GM12878 (cell line): Measurements from ENCODE around the gene HNRNPF. TPM values are rescaled to one million over a fixed set of nuclear protein-coding genes. Genes with fewer than 3 reads are reported as not detected.

Experiments
- ATAC-seq: fragments of 200-7000 bp; cut with Tn5 transposase; 3 replicates; pipeline ENCODE4 v1.9.1; 2020; ENCODE audit warnings: mild to moderate bottlenecking, moderate library complexity
- BruUV-seq: library from RNA; stranded (reverse); fragments of 400-500 nt; replicated peaks from 2 replicates; lab custom pipeline; 2021; lab: Mats Ljungman, UMichigan
- CTCF ChIA-PET: fragments of 300-600 bp; sonication (Branson Sonifier 250); formaldehyde crosslinking; extraction: SDS; loops from one replicate; lab custom pipeline; 2021; ENCODE audit warnings: inconsistent platforms; lab: Yijun Ruan, JAX
- POLR2A ChIA-PET: fragments of 350-600 bp; formaldehyde crosslinking; extraction: SDS; loops from one replicate; lab custom pipeline; 2021; ENCODE audit warnings: inconsistent platforms; lab: Charles Lee
- RAD21 ChIA-PET: fragments of 300-600 bp; sonication (Branson Sonifier 250); formaldehyde crosslinking; loops from one replicate; lab custom pipeline; 2023; ENCODE audit warnings: antibody characterized with exemption; ENCODE audit not compliant: unreplicated experiment; lab: Charles Lee
- SMC1A ChIA-PET: fragments of 300-600 bp; sonication (Branson Sonifier 250); formaldehyde crosslinking; loops from one replicate; lab custom pipeline; 2023; ENCODE audit not compliant: unreplicated experiment, uncharacterized antibody; lab: Charles Lee
- DNase-seq: peaks from one replicate; pipeline ENCODE4 v3.0.0-alpha.2; 2011; ENCODE audit warnings: low read depth, low spot score
- FAIRE-seq: peaks from 3 replicates; lab custom pipeline; 2011; peaks lifted over from hg19 to GRCh38; lab: Jason Lieb, UNC
- H2AFZ ChIP-seq: 2 replicates; pipeline ENCODE4 v1.6.0; 2011; ENCODE audit warnings: low read depth, low read length, control low read depth; ENCODE audit not compliant: control insufficient read depth
- H3K27ac ChIP-seq: 2 replicates; pipeline ENCODE4 v1.5.1; 2011; ENCODE audit warnings: control low read depth; ENCODE audit not compliant: control insufficient read depth, insufficient read depth
- H3K27me3 ChIP-seq, 2 experiments: replicated peaks in 1 of 2; 2 replicates each; pipeline versions ENCODE4 v1.6.0 to v1.6.1; 2011; ENCODE audit warnings: low read length in 1 of 2; ENCODE audit not compliant: control insufficient read depth in 2 of 2, insufficient read depth in 2 of 2
- H3K36me3 ChIP-seq, 2 experiments: 2 replicates each; pipeline ENCODE4 v1.5.1; 2011; ENCODE audit warnings: low read length in 1 of 2; ENCODE audit not compliant: control insufficient read depth in 2 of 2, insufficient read depth in 2 of 2
- H3K4me1 ChIP-seq: 2 replicates; pipeline ENCODE4 v1.6.1; 2011; ENCODE audit warnings: mild to moderate bottlenecking, low read length, moderate library complexity, mixed read lengths; ENCODE audit not compliant: control insufficient read depth, insufficient read depth
- H3K4me2 ChIP-seq: 2 replicates; pipeline ENCODE4 v1.6.0; 2011; ENCODE audit warnings: control low read depth; ENCODE audit not compliant: control insufficient read depth, insufficient read depth
- H3K4me3 ChIP-seq: fragments of 200-600 bp; sonication (generic); 2 replicates; pipeline ENCODE4 v1.5.1; 2016
- H3K79me2 ChIP-seq: 2 replicates; pipeline ENCODE4 v1.6.0; 2011; ENCODE audit warnings: low read length; ENCODE audit not compliant: control insufficient read depth, insufficient read depth
- H3K9ac ChIP-seq: 2 replicates; pipeline ENCODE4 v1.8.0; 2011; ENCODE audit warnings: low read length, control low read depth, mixed read lengths; ENCODE audit not compliant: control insufficient read depth, insufficient read depth
- H3K9me3 ChIP-seq: replicated peaks from 3 replicates; pipeline ENCODE4 v1.5.1; 2011; ENCODE audit warnings: mild to moderate bottlenecking, low read length; ENCODE audit not compliant: control insufficient read depth, insufficient read depth
- H4K20me1 ChIP-seq: 2 replicates; pipeline ENCODE4 v1.6.0; 2011; ENCODE audit not compliant: control insufficient read depth, insufficient read depth
- ELK1 ChIP-seq: IDR thresholded peaks from 2 replicates; pipeline ENCODE4 v1.6.1; 2012; ENCODE audit warnings: low read depth, low read length, improper control_type of control experiment
- EZH2 ChIP-seq: IDR thresholded peaks from 2 replicates; pipeline ENCODE4 v1.6.1; 2012; ENCODE audit warnings: low read depth, mild to moderate bottlenecking, control low read depth, inconsistent platforms, low read length, borderline replicate concordance; ENCODE audit not compliant: control insufficient read depth
- MEF2B ChIP-seq: fragments of 450-650 bp; IDR thresholded peaks from 2 replicates; pipeline ENCODE4 v1.6.1; 2018; ENCODE audit warnings: mild to moderate bottlenecking, moderate library complexity; ENCODE audit not compliant: partially characterized antibody, poor library complexity, severe bottlenecking
- NBN ChIP-seq: fragments of 450-650 bp; IDR thresholded peaks from 2 replicates; pipeline ENCODE4 v1.6.1; 2016
- PML ChIP-seq: IDR thresholded peaks from 2 replicates; pipeline ENCODE4 v1.6.1; 2012; ENCODE audit warnings: low read length, inconsistent platforms
- POLR2A ChIP-seq: IDR thresholded peaks from 2 replicates; pipeline ENCODE4 v1.6.1; 2011; ENCODE audit warnings: low read depth, mild to moderate bottlenecking, low read length
- SKIL ChIP-seq: fragments of 450-650 bp; IDR thresholded peaks from 2 replicates; pipeline ENCODE4 v1.6.1; 2017; ENCODE audit warnings: mild to moderate bottlenecking, low read depth, inconsistent platforms; ENCODE audit not compliant: poor library complexity, severe bottlenecking
- WGBS: methylation state at CpG from one replicate; pipeline ENCODE4 v1.1.6; 2016; ENCODE audit warnings: low lambda C conversion rate; ENCODE audit not compliant: insufficient replicate concordance, insufficient coverage; ENCODE audit errors: missing lambda C conversion rate; 5-methylcytosine and 5-hydroxymethylcytosine counted together
- in situ Hi-C: fragments of 300-500 bp; cut with MboI; formaldehyde crosslinking; loops from 9 replicates; pipeline ENCODE4 v1.14.3; 2018; ENCODE audit warnings: mixed read lengths
- intact Hi-C: fragments of 100-400 bp; cut with micrococcal nuclease; formaldehyde crosslinking; loops from one replicate; pipeline ENCODE4 v1.14.2; 2022; ENCODE audit not compliant: unreplicated experiment
- polyA plus RNA-seq, 11 experiments: library from polyadenylated mRNA; depleted of rRNA in 4 of 11; unstranded in 6 of 11; stranded (reverse) in 5 of 11; fragments of >200 nt; fragmentation: Nextera tagmentation in 4 of 11; fragmentation: Illumina TruSeq in 1 of 11; extraction: Ambion mirVana in 4 of 11; extraction: Trizol in 1 of 11; gene quantifications; 1 replicate in 1 of 11; 2 replicates in 10 of 11; pipeline versions ENCODE4 v1.2.1 to v1.2.3, GENCODE V29; 2011 to 2016; ENCODE audit warnings: inconsistent platforms in 2 of 11, missing spikeins in 2 of 11, low read depth in 1 of 11
- total RNA-seq, 4 experiments: library from RNA; depleted of rRNA in 3 of 4; stranded (reverse); fragments of >200 nt in 3 of 4; fragmentation: Illumina TruSeq in 1 of 4; extraction: Trizol in 1 of 4; gene quantifications; 2 replicates each; pipeline versions ENCODE4 v1.2.1 to v1.2.3, GENCODE V29; 2013 to 2021

HNRNPF gene
- total and polyA plus RNA-seq, 10 of the 15 experiments (the other 5 are each of a cell fraction or from before 2014, with no cell fraction given) = 156 to 373 (median 293) TPM

- H3K9ac ChIP-seq = no peak overlapping the region
- RAD21 ChIA-PET = no interaction called here
- FAIRE-seq = no peak
- CTCF ChIA-PET = no interaction called here
- H3K4me3 ChIP-seq = no peak overlapping the region
- H3K27ac ChIP-seq = no peak overlapping the region
- BruUV-seq = no TSS peak
- intact Hi-C loops (no loop called here), in situ Hi-C loops (loop anchor here (25.0 kb wide), 3 partner anchors 278 to 778 kb away; partner anchors contain the start of genes CSGALNACT2 and ZNF33B)
- no peak for ATAC-seq
- no peaks in the 10 kb centered on the region for H4K20me1 ChIP-seq
- no peaks in the 10 kb centered on the region for H3K36me3 ChIP-seq
- no peaks in the 10 kb centered on the region; the same call in 2 of the 3 replicates for H3K9me3 ChIP-seq
- H3K4me1 ChIP-seq = peaks cover 21% of the 10 kb centered on the region
- no peak overlapping the region for H3K4me2 ChIP-seq
- WGBS = 92% methylated on average over 8 of the region's 10 CpGs
- no peaks in the 10 kb centered on the region for H3K27me3 ChIP-seq
- H2AFZ ChIP-seq = no peak overlapping the region
- no peaks in the 10 kb centered on the region; the same call in 1 of the 2 replicates for H3K79me2 ChIP-seq
- no peak for DNase-seq
- TF ChIP-seq ELK1 = no peak
- no peak for TF ChIP-seq MEF2B
- TF ChIP-seq POLR2A = no peak
- no peak for TF ChIP-seq SKIL
- no peak for TF ChIP-seq NBN
- no peak for TF ChIP-seq PML
- TF ChIP-seq EZH2 = no peak
- POLR2A ChIA-PET = no interaction called here
- SMC1A ChIA-PET = no interaction called here
These were observed 6.6 kb upstream of the HNRNPF start for GRCh38 chr10:43415544-43415943.
